Measurements from ENCODE around the gene EVC2.

The EVC2 gene

DNA sequence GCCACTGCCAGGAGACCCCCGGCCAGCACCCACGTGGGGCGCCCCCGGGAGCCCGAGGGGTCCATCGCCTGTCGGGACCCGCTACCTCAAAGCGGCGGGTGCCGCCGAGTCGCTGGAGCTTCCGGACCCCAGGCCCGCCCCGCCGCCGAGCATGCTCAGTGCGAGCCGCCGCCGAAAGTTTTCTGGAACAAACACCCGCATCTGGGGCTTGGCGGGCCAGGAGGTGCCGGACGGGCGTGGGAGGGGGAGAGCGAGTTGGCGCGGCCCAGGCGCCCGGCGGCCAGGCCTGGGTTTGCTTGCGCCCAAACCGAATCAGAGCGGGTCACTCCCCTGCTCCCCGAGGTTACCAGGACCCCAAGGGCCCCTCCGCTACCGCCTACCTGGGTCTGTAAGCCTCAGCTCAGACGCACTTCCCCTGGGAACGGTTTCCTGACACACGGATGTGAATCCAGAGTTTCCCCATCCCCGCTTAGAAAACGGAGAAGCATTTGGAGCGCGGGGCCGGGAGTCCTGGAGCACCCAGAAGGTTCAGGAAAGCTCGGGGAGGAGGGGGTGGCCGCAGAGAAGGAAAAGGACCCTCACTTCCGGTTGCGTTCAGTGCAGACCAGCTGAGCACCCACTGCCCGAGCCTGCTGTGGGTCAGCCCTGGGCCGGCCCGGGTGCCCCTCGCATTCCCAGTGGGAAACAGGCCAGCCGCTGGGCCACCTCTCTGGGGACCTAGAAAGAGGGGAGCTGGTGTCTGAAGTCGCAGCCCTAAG, at the start of gene EVC2:
EVC2 (minus strand) TSS at position 111 of the 758 bp plus-strand sequence; CDS start at position 65, 46 bp downstream.
- no peak for DNase-seq (ENCODE audit: low read depth in 2 of 2)

DNA sequence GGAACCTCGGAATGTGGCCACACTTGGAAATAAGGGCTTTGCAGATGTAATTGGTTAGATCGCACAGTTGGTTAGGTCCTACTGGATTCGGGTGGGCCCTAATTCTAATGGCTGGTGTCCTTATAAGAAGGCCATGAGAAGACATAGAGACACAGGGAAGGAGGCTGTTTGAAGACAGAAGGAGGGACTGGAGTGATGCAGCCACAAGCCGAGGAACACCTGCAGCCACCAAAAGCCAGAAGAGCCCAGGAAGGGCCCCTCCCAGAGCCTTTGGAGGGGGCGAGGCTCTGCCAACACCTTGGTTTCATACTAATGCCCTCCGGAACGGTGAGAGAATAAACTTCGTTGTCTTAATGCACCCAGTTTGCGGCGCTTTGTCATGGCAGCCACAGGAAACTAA, 49.6 kb upstream of the EVC2 start:
- DNase-seq (ENCODE audit: low read depth in 2 of 2) = no peak

- no peak for DNase-seq (ENCODE audit: low read depth in 2 of 2)
Measured at GRCh38 chr4:5757536-5757935, 49.2 kb upstream of the EVC2 start.

GRCh38 chr4:5757091-5757490, 48.7 kb upstream of the EVC2 start:
- DNase-seq (ENCODE audit: low read depth in 2 of 2) = no peak

GRCh38 chr4:5756271-5756670, 47.9 kb upstream of the EVC2 start:
- DNase-seq (ENCODE audit: low read depth in 2 of 2) = no peak

DNA sequence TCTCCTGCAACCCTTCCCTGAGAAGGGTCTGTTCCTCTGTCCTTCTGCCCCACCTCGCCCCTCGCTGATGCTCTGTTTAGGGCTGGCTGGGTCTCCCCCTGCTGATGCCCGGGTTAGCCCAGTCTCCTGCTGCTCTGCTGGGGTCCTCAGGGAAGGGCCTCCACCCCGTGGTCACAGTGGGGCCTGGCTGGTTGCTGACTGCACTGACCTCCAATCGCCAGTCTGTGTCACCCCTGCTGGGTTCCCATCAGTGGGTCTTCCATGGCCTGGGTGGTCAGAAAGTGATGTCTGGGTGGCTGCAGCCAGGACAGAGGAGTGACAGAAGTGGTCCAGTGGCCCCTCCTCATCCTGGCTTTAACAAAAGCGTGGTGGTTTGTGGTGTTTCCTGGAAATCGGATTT, 47.3 kb upstream of the EVC2 start:
- DNase-seq (ENCODE audit: low read depth in 2 of 2) = no peak

DNA sequence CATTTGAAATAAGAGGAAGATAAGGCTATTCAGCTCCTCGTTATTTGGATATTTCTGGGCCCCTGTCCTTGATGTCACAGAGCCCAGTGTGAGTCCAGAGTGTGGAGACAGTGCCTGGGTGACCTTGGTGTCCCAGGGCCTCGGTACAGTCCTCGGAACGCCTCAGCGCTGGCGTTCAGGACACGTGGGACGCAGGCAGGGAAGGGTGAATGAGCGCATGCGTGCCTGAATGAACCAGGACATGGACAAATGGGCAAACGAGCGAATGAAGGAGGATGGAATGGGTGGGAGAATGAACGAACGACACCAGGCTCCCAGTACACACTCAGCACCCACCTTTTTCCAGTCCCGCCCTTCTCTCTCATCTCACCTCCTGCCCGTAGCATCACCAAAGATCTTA, 46.8 kb upstream of the EVC2 start:
- no peak for DNase-seq (ENCODE audit: low read depth in 2 of 2)

DNA sequence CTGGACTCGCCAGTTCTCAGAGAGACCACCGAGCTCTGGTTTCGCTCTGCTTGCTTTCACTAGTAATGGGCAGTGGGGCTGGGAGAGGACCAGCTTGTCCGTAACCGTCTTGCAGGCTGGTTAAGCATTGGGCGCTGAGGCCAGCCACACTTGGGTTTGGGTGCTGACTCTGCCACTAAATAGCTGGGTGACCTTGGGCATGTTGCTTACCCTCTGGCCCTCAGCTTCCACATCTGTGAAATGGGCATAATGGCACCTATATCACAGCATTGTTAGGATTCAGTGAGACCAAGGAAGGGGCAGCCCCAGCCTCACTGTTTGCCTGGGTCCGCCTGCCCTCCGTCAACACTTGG, 46.1 kb upstream of the EVC2 start:
- no peak for DNase-seq (ENCODE audit: low read depth in 2 of 2)

GRCh38 chr4:5753766-5754528, 45.6 kb upstream of the EVC2 start:
- DNase-seq (ENCODE audit: low read depth in 2 of 2) = no peak

DNA sequence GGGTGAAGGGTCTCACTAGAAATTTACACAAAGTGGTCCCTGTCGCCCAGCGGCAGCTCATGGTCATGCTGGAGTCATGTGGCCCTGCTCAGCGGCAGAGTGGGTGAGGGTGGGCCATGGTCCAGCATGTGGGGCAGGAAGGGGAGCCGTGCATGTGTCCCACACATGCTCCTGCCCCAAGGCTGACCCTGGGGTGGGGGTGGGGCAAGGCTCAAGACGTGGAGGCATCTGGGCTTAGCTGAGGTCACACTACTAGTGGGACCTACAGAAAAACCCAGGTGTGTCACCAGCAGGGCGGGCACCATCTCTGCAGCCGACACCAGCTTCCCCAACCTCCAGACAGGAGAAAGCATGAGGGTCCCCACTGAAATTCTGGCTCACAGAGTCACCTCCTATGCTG, 45.0 kb upstream of the EVC2 start:
- DNase-seq (ENCODE audit: low read depth in 2 of 2) = no peak

- no peak for DNase-seq (ENCODE audit: low read depth in 2 of 2)
Measured at GRCh38 chr4:5752376-5753184, 44.2 kb upstream of the EVC2 start.

GRCh38 chr4:5751666-5752375, 43.5 kb upstream of the EVC2 start:
- DNase-seq (ENCODE audit: low read depth in 2 of 2) = no peak

DNA sequence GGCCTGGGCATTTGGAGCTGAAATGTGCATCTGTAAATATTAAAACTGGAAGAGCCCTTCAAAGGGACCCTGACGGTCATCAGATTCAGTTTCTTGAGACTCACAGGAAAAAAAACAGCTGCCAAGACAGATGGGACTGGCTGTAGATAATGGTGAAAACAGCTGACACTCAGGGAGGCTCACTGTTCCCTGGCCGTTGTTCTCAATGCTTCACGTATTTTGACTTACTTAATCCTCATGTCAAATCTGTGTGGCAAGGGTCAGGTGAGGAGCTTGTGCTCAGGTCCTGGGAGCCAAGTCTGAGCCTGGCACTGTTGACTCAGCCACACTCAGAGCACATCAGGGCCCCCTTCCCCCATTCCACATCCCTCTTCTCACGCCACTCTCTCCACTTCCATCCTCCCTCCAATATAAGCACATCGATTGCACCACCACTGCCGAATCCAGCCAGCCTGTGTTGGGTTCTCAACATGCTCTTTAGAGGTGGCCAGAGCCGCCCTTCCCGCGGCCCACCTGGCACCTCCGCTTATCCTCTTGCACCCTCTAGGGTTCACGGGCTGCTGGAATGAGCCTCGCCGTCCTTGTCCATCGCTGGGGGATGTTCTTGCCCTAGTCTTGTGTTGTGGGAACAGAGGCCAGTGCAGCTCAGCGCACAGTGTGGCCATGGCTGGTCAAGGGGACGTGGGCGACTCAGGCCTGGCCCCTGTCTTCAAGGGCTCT, 42.7 kb upstream of the EVC2 start:
- DNase-seq (ENCODE audit: low read depth in 2 of 2) = no peak

GRCh38 chr4:5750052-5750945, 41.9 kb upstream of the EVC2 start:
- no peak for DNase-seq (ENCODE audit: low read depth in 2 of 2)

- DNase-seq (ENCODE audit: low read depth in 2 of 2) = no peak
Measured at GRCh38 chr4:5749568-5749967, 41.2 kb upstream of the EVC2 start.

- no peak for DNase-seq (ENCODE audit: low read depth in 2 of 2)
Measured at GRCh38 chr4:5747738-5748375, 39.5 kb upstream of the EVC2 start.

DNA sequence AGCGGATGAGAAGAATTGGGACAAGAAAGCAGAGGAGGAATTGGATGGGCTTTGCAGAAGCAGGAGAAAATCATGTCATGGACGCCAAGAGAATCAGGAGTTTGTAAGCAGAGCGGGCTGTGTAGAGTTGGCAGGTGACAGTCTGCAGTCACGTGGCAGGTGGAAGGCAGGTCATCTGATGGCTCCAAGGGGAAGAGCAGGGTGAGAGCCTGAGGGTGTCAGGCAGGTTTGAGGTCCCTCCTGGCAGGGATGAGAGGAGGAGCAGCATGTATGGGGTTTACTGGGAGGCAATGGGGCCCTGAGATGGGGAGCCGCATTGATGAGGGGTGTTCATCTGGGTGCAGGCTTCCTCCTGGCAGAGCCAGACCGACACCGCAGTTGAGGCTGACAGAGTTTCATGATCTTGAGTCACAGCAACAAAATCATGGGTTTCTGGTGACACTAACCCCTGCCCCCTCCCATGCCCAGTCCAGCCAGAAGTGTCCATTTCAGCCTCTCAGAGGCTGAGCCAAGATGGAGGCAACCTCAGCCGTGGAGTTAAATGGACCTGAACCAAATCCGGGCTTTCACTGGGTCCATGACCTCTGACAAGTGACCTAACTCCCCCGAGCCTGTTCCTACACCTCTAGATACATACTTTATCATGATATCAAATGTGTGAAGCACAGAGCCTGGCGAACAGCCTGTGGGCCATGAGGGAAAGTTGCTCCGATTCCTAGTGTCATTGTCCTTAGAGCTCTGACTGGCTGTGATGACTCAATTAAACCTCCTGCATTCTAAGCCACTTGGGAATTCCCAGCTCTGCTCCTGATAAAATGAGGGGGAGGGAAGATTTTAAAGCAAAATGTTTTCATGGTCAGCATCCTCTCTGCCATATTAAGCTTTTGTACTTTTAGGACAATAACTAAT, 38.7 kb upstream of the EVC2 start:
- DNase-seq (ENCODE audit: low read depth in 2 of 2) = no peak

- no peak for DNase-seq (ENCODE audit: low read depth in 2 of 2)
Measured at GRCh38 chr4:5746250-5746649, 37.9 kb upstream of the EVC2 start.

DNA sequence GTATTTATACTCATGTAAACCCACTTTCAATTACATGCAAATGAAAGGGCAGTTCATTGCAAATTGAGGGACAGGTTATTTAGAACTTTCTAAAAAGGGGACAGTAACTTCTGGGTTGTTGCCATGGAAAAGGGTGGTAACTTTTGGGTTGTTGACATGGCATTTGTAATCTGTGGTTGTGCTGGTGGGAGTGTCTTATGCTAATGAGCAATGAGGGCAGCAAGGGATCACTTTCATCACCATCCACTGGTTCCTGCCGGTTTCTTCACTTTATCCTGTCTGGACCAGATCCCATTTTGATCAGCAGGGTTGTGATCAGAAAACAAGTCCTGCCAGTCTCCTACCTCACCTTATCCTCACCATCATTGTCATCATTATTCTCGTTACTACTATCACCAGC, 34.6 kb upstream of the EVC2 start:
- DNase-seq (ENCODE audit: low read depth in 2 of 2) = no peak
